ENCODE results near the gene SPO11.

SPO11 gene

GRCh38 chr20:57287007-57287880, 42.4 kb upstream of the SPO11 start:
- Histone ChIP-seq H3K4me3 (replicated peaks; ENCODE audit: low read depth, low read length) (no peak overlapping the region), H3K27me3 (replicated peaks; ENCODE audit: control insufficient read depth, insufficient read depth, low read length) (peaks cover 1% of the 10 kb centered on the region), H3K36me3 (ENCODE audit: control insufficient read depth, insufficient read depth, low read length) (no peaks in the 10 kb centered on the region)
- TF ChIP-seq, protein P1, sequence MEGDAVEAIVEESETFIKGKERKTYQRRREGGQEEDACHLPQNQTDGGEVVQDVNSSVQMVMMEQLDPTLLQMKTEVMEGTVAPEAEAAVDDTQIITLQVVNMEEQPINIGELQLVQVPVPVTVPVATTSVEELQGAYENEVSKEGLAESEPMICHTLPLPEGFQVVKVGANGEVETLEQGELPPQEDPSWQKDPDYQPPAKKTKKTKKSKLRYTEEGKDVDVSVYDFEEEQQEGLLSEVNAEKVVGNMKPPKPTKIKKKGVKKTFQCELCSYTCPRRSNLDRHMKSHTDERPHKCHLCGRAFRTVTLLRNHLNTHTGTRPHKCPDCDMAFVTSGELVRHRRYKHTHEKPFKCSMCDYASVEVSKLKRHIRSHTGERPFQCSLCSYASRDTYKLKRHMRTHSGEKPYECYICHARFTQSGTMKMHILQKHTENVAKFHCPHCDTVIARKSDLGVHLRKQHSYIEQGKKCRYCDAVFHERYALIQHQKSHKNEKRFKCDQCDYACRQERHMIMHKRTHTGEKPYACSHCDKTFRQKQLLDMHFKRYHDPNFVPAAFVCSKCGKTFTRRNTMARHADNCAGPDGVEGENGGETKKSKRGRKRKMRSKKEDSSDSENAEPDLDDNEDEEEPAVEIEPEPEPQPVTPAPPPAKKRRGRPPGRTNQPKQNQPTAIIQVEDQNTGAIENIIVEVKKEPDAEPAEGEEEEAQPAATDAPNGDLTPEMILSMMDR (IDR thresholded peaks at IDR 0.05; ENCODE audit: insufficient read depth, low read length, poor library complexity, severe bottlenecking): no peak
- no peak for DNase-seq (ENCODE audit: extremely low read depth, insufficient read length)

DNA sequence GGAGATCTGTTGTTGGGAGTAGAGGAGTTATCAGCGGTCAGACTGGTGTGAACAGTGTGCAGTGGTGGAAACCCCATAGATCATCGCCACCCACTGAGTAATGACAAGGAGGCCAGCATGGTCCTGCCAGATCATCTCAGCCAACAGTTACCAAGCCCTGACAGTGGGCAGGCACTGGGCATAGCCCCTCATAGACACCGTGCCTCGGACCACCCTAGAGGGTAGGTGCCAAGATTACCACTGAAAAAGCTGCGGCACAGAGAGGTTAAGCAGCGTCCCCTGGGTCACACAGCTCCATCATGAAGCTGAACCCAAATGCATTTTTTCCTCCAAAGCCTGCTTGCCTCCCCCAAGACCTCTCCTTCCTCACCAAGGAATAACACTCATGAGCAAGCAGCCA, 41.7 kb upstream of the SPO11 start:
- no peaks in the 10 kb centered on the region for H3K36me3 ChIP-seq (ENCODE audit: control insufficient read depth, insufficient read depth, low read length)

GRCh38 chr20:57288651-57289277, 40.8 kb upstream of the SPO11 start:
- no peak overlapping the region for H3K4me3 ChIP-seq (replicated peaks; ENCODE audit: low read depth, low read length)
- H3K36me3 ChIP-seq (ENCODE audit: control insufficient read depth, insufficient read depth, low read length): no peaks in the 10 kb centered on the region
- TF ChIP-seq, protein P1 (IDR thresholded peaks at IDR 0.05; ENCODE audit: insufficient read depth, low read length, poor library complexity, severe bottlenecking): no peak
- no peak for DNase-seq (ENCODE audit: extremely low read depth, insufficient read length)
- H3K27me3 ChIP-seq (replicated peaks; ENCODE audit: control insufficient read depth, insufficient read depth, low read length): peaks cover 1% of the 10 kb centered on the region

More for the DNA sequence above, 41.7 kb upstream of the SPO11 start:
- DNase-seq (ENCODE audit: extremely low read depth, insufficient read length): no peak
- TF ChIP-seq, protein P1 (IDR thresholded peaks at IDR 0.05; ENCODE audit: insufficient read depth, low read length, poor library complexity, severe bottlenecking): no peak
- Histone ChIP-seq H3K27me3 (replicated peaks; ENCODE audit: control insufficient read depth, insufficient read depth, low read length) (peaks cover 1% of the 10 kb centered on the region), H3K4me3 (replicated peaks; ENCODE audit: low read depth, low read length) (no peak overlapping the region)

- no peaks in the 10 kb centered on the region for H3K36me3 ChIP-seq (ENCODE audit: control insufficient read depth, insufficient read depth, low read length)
- no peak for DNase-seq (ENCODE audit: extremely low read depth, insufficient read length)
- peaks cover 3% of the 10 kb centered on the region for H3K27me3 ChIP-seq (replicated peaks; ENCODE audit: control insufficient read depth, insufficient read depth, low read length)
- TF ChIP-seq, protein P1 (IDR thresholded peaks at IDR 0.05; ENCODE audit: insufficient read depth, low read length, poor library complexity, severe bottlenecking): no peak
- H3K4me3 ChIP-seq (replicated peaks; ENCODE audit: low read depth, low read length): no peak overlapping the region
Measured at GRCh38 chr20:57289391-57290177, 40.0 kb upstream of the SPO11 start.

GRCh38 chr20:57290178-57290484, 39.5 kb upstream of the SPO11 start:
- H3K36me3 ChIP-seq (ENCODE audit: control insufficient read depth, insufficient read depth, low read length): no peaks in the 10 kb centered on the region
- peaks cover 3% of the 10 kb centered on the region for H3K27me3 ChIP-seq (replicated peaks; ENCODE audit: control insufficient read depth, insufficient read depth, low read length)
- no peak for DNase-seq (ENCODE audit: extremely low read depth, insufficient read length)
- TF ChIP-seq, protein P1 (IDR thresholded peaks at IDR 0.05; ENCODE audit: insufficient read depth, low read length, poor library complexity, severe bottlenecking): no peak
- H3K4me3 ChIP-seq (replicated peaks; ENCODE audit: low read depth, low read length): no peak overlapping the region
